ENCODE data around the gene RAB23. TPM values are rescaled to one million over a fixed set of nuclear protein-coding genes. Genes with fewer than 3 reads are reported as not detected.

The RAB23 gene
- total RNA-seq, 1 donor from 2014 or later = 21.4 TPM

DNA sequence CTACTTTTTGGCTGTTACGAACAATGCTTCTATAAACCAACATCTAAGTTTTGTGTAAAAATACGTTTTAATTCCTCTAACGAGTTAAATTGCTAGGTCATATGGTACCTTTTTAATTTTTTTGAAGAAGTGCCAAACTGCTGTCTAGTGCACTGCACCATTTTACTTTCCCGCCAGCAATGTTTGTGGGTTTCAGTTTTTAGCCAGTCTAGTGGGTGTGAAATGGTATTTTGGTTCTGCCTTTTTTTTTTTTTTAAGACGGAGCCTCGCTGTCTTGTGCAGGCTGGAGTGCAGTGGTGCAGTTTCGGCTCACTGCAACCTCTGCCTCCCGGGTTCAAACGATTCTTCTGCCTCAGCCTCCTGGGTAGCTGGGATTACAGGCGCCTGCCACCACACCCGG lies 84.1 kb downstream of the RAB23 start:
- no peaks in the 10 kb centered on the region for H3K27me3 ChIP-seq (ENCODE audit: insufficient read depth, low read length)
- H3K9me3 ChIP-seq (ENCODE audit: insufficient read depth, low read depth, low read length) = no peaks in the 10 kb centered on the region
- H3K4me2 ChIP-seq (ENCODE audit: low read length) = no peak overlapping the region
- no peak overlapping the region for H3K4me3 ChIP-seq (ENCODE audit: insufficient read depth, low read depth, low read length)
- no peak overlapping the region for H2AFZ ChIP-seq (ENCODE audit: low read depth, low read length)
- Mint-ChIP-seq H3K4me1 (ENCODE audit: low read depth, unreplicated experiment) (no peaks in the 10 kb centered on the region), H3K4me3 (ENCODE audit: unreplicated experiment) (no peak overlapping the region), H3K9me3 (ENCODE audit: unreplicated experiment) (no peaks in the 10 kb centered on the region), H3K27ac (ENCODE audit: unreplicated experiment) (no peak overlapping the region), H3K27me3 (ENCODE audit: low read depth, unreplicated experiment) (no peaks in the 10 kb centered on the region), H3K36me3 (ENCODE audit: low read depth, unreplicated experiment) (peaks cover 8% of the 10 kb centered on the region)
- H3K36me3 ChIP-seq (ENCODE audit: insufficient read depth, low read length) = peaks cover 12% of the 10 kb centered on the region
- H3K27ac ChIP-seq (ENCODE audit: low read depth, low read length) = no peak overlapping the region
- H3K79me2 ChIP-seq (ENCODE audit: insufficient read depth, low read length) = no peaks in the 10 kb centered on the region
- no peaks in the 10 kb centered on the region for H3K4me1 ChIP-seq (ENCODE audit: insufficient read depth, low read length)
- no peaks in the 10 kb centered on the region for H4K20me1 ChIP-seq (ENCODE audit: insufficient read depth, low read length)
- TF ChIP-seq, protein P1, sequence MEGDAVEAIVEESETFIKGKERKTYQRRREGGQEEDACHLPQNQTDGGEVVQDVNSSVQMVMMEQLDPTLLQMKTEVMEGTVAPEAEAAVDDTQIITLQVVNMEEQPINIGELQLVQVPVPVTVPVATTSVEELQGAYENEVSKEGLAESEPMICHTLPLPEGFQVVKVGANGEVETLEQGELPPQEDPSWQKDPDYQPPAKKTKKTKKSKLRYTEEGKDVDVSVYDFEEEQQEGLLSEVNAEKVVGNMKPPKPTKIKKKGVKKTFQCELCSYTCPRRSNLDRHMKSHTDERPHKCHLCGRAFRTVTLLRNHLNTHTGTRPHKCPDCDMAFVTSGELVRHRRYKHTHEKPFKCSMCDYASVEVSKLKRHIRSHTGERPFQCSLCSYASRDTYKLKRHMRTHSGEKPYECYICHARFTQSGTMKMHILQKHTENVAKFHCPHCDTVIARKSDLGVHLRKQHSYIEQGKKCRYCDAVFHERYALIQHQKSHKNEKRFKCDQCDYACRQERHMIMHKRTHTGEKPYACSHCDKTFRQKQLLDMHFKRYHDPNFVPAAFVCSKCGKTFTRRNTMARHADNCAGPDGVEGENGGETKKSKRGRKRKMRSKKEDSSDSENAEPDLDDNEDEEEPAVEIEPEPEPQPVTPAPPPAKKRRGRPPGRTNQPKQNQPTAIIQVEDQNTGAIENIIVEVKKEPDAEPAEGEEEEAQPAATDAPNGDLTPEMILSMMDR (IDR thresholded peaks at IDR 0.05; ENCODE audit: insufficient read depth, low read depth, low read length) = no peak
- TF ChIP-seq EZH2 (IDR thresholded peaks at IDR 0.05; ENCODE audit: insufficient read depth, low read length) = no peak
- no peak for DNase-seq (ENCODE audit: low read depth)
- H3K9ac ChIP-seq (ENCODE audit: low read length) = no peak overlapping the region
- no peak for FAIRE-seq

DNA sequence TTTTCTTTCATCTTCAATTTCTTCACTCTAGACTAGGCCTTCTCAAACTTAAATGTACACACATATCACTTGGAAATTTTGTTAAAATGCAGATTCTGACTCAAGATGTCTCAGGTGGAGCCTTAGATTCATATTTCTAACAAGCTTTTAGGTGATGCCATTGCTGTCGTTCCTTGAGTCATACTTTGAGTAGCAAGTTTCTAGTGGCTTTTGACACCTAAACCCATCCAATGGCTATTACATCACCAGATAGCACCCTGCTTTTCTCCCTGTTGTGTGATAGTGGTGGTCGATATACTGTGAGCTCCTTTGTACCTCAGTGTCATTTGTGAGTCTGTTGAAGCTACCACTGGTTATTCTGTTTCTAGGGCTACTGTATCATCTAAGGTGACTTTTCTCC lies 84.8 kb downstream of the RAB23 start:
- Histone ChIP-seq H4K20me1 (ENCODE audit: insufficient read depth, low read length) (no peaks in the 10 kb centered on the region), H3K36me3 (ENCODE audit: insufficient read depth, low read length) (peaks cover 12% of the 10 kb centered on the region), H2AFZ (ENCODE audit: low read depth, low read length) (no peak overlapping the region), H3K4me3 (ENCODE audit: insufficient read depth, low read depth, low read length) (no peak overlapping the region), H3K27me3 (ENCODE audit: insufficient read depth, low read length) (no peaks in the 10 kb centered on the region), H3K9me3 (ENCODE audit: insufficient read depth, low read depth, low read length) (no peaks in the 10 kb centered on the region), H3K4me1 (ENCODE audit: insufficient read depth, low read length) (no peaks in the 10 kb centered on the region), H3K4me2 (ENCODE audit: low read length) (no peak overlapping the region), H3K79me2 (ENCODE audit: insufficient read depth, low read length) (no peaks in the 10 kb centered on the region), H3K27ac (ENCODE audit: low read depth, low read length) (no peak overlapping the region), H3K9ac (ENCODE audit: low read length) (no peak overlapping the region)
- no peak for TF ChIP-seq EZH2 (IDR thresholded peaks at IDR 0.05; ENCODE audit: insufficient read depth, low read length)
- TF ChIP-seq, protein P1 (IDR thresholded peaks at IDR 0.05; ENCODE audit: insufficient read depth, low read depth, low read length) = no peak
- DNase-seq (ENCODE audit: low read depth) = no peak
- Mint-ChIP-seq H3K36me3 (ENCODE audit: low read depth, unreplicated experiment) (peaks cover 8% of the 10 kb centered on the region), H3K4me3 (ENCODE audit: unreplicated experiment) (no peak overlapping the region), H3K9me3 (ENCODE audit: unreplicated experiment) (no peaks in the 10 kb centered on the region), H3K27ac (ENCODE audit: unreplicated experiment) (no peak overlapping the region), H3K27me3 (ENCODE audit: low read depth, unreplicated experiment) (no peaks in the 10 kb centered on the region), H3K4me1 (ENCODE audit: low read depth, unreplicated experiment) (no peaks in the 10 kb centered on the region)
- FAIRE-seq = no peak

Other genes with a start within 250 kb of the RAB23 start
- 16.6 and 17.6 TPM in 2 replicates for gene KIAA1586, start 175.6 kb downstream of the RAB23 start, total RNA-seq
- gene ZNF451, start 132.1 kb downstream of the RAB23 start, total RNA-seq = 61.5 and 69.3 TPM in 2 replicates
- gene BAG2, start 50.0 kb downstream of the RAB23 start, total RNA-seq = 8.9 and 9.7 TPM in 2 replicates
- gene PRIM2, start 95.3 kb upstream of the RAB23 start, total RNA-seq = 11.9 TPM in 2 replicates